GM13977 (cell line): Measurements from ENCODE around the gene DYNLT3.

ENCODE experiments used
- DNase-seq: peaks from one replicate; pipeline ENCODE4 v3.0.0; 2012; ENCODE audit warnings: low spot score
- in situ Hi-C: fragments of 300-500 bp; cut with MboI; formaldehyde crosslinking; loops from one replicate; pipeline ENCODE4 v1.12.0; 2022; ENCODE audit warnings: low sequenced_read_pairs, low pct_unique_long_range_greater_than_20kb, mixed read lengths, inconsistent platforms; ENCODE audit not compliant: unreplicated experiment
- TF ChIP-seq, protein P1 (sequence below): IDR thresholded peaks from 2 replicates; pipeline ENCODE4 v1.5.1; 2012; ENCODE audit warnings: mild to moderate bottlenecking, control low read depth; ENCODE audit not compliant: insufficient read depth; ENCODE audit errors: extremely low read depth, missing control alignments

DYNLT3 gene

DNA sequence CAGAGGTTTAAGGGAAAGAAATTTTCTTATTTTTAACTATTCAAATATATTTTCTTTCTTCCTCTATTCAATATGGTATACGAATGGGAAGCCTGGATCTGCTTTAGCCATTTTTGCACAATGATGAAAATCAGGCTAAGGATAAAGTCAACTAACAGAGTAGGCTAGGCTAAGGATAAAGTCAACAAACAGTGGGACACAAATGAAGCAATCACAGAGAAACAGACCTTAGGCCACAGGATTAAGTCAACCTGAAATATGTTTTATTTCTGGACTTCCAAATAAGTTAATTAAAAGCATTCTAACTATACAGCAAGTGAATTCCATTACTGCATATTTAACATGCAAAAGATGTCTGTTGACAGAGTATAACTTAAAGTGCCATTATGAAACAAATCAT is 17.0 kb downstream of the DYNLT3 start:
- TF ChIP-seq, protein P1, sequence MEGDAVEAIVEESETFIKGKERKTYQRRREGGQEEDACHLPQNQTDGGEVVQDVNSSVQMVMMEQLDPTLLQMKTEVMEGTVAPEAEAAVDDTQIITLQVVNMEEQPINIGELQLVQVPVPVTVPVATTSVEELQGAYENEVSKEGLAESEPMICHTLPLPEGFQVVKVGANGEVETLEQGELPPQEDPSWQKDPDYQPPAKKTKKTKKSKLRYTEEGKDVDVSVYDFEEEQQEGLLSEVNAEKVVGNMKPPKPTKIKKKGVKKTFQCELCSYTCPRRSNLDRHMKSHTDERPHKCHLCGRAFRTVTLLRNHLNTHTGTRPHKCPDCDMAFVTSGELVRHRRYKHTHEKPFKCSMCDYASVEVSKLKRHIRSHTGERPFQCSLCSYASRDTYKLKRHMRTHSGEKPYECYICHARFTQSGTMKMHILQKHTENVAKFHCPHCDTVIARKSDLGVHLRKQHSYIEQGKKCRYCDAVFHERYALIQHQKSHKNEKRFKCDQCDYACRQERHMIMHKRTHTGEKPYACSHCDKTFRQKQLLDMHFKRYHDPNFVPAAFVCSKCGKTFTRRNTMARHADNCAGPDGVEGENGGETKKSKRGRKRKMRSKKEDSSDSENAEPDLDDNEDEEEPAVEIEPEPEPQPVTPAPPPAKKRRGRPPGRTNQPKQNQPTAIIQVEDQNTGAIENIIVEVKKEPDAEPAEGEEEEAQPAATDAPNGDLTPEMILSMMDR: no peak
- in situ Hi-C loops: loop anchor here (25.0 kb wide), 1 partner anchor 318 kb away; no protein-coding TSS in a partner anchor
- no peak for DNase-seq

DNA sequence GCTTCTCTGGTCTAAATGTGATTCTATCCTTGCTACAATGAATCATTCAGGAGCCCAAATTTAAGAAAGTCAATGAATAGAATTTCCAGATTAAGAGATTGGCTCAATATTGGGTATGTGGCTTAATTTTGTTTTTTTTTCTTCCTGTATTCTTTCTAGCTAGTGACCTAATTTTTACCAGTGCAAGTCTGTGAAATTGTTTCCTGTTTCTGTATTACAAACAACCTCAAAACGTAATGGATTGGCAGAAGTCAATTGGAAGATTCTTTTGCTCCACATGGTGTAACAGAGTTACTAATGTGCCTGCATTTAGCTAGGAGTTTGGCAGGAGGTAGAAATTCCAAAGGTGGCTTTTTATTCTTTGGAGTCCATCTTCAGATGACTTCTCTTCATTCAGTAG is 17.6 kb downstream of the DYNLT3 start:
- DNase-seq: no peak
- in situ Hi-C loops: loop anchor here (25.0 kb wide), 1 partner anchor 317 kb away; no protein-coding TSS in a partner anchor
- TF ChIP-seq, protein P1: no peak

GRCh38 chrX:37825215-37825842 is 22.0 kb downstream of the DYNLT3 start:
- no peak for DNase-seq

DNA sequence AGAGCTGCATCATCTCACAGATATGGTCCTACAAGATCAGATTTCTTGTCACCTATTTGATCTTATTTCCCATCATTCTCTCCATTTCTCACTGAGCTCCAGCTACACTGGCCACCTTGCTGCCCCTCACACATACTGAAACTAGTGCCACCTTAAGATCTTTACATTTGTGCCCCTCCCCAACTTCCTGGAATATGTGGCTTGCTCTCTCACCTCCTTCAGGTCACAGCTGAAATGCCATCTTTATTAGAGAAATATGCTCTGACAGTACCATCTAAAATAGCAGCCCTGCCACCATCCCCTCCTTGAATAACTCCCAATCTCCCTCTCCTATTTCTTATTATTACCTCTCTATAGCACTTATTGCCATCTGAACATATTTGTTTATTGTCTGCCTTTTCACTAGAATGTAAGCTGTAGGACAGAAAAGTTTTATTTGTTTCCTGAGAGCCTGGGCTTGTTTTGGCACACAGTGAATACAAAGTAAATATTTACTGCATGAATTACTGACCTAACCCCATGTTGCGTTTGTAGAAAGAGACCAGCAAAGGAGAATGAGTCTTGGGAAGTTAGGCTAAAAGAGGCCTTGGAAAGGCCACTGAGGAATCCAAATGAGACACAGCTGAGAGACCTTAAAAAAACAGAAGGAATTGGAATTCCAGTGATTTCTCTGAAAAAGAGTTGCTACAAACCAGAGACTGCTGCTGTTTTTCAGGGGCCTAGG is 22.7 kb downstream of the DYNLT3 start:
- DNase-seq: no peak

More at GRCh38 chrX:37825215-37825842, 22.0 kb downstream of the DYNLT3 start:
- TF ChIP-seq, protein P1: peak; percentile 95
- in situ Hi-C loops: loop anchor here (25.0 kb wide), 1 partner anchor 313 kb away; no protein-coding TSS in a partner anchor

DNA sequence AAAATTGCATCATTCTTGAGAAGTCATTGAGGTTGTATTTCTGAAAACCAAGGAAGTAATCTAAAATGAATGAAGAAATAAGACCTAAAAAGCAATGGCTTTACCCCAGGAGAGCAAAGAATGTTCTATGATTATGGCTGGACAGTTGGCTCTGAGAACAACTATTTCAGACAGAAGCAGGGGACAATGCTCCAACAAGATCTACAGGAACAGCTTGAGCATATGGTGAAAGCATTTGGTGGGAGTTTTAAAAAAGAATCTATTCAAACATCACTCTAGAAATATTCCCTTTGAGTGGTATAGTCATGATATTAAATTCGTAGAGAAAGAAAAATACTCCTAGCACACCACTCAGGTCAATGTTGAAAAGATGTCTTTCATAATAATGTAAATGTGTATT is 26.7 kb downstream of the DYNLT3 start:
- TF ChIP-seq, protein P1: no peak
- in situ Hi-C loops: loop anchor here (5.0 kb wide), 1 partner anchor 68 kb away; no protein-coding TSS in a partner anchor
- DNase-seq: no peak

More for the DNA sequence above, 22.7 kb downstream of the DYNLT3 start:
- in situ Hi-C loops: loop anchor here (5.0 to 25.0 kb wide), 2 partner anchors 72 to 312 kb away; no protein-coding TSS in a partner anchor
- TF ChIP-seq, protein P1: no peak

DNA sequence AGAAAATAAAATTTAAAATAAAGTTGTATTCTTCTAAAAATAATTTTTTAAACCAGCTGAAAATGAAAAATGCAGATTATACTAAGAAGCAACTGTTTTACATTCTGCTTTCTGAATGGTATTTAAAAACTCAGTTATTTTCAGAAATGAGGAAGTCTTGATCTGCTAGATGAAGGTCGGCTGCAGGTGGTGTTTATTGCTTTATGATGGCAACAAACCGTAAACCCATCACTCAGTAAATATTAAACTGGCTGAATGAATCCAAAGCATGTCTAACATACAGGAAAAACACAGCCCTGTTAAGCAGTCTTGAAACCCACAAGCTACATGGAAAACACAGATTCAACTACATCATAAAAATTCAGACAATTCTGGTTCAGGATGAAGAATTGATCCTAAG is 29.3 kb downstream of the DYNLT3 start:
- TF ChIP-seq, protein P1: no peak
- DNase-seq: peak; percentile 15
- in situ Hi-C loops: no loop called here
